NCI-H2171 treated with DMSO at 0.1 percent for 48 hours (cell line): ENCODE data around the gene TMED7.
"Not testable (repeated sequence)": the region's sequence is repeated elsewhere in the genome, so short reads cannot be mapped to it uniquely, and the experiment has no call there.

Experiments
- DNase-seq: peaks from one replicate; lab custom pipeline; 2025; lab: John Stamatoyannopoulos, UW

Gene TMED7

DNA sequence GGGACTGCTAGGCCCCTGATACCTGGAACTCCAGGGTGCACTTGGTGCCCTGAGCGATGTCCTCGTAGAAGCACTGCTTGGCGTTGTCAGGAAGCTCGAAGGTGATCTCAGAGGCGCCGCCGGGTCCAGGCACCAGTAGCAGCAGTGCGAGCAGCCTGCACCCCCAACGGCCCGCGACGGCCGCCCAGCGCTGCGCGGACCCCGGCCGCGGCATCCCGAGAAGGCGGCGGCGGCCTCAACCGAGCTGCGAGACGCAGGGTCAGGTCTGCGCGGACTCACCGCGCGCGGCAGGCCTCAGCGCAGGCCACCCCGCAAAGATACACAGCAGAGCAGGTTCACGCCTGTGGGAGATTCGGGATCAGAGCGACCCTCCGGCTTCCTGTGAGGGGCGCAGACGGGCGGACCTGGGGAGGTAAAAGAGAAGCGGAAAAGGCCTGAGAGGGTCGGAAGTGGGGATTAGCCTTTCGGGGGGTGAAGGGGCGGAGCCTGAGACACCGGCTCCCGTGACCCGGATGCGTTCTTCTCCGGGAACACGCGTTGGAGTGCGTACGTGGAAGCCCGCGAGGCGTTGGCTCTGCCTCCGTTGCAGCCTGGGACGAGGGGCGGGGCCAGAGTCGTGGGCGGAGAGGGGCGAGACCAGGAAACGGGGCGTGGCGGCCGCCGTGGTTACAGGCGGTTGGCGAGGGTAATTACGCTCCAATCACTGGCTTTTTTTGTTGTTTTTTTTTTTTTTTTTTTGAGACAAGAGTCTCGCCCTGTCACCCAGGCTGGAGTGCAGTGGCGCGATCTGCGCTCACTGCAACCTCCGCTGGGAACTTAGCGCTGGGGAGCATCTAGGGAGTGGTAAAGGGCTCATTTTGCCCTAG is at the start of gene TMED7:
TSS of gene TMED7 (minus strand) at position 458 of the 866 bp plus-strand sequence. CDS start at position 214, 244 bp downstream.
- DNase-seq: peak; percentile 89

DNA sequence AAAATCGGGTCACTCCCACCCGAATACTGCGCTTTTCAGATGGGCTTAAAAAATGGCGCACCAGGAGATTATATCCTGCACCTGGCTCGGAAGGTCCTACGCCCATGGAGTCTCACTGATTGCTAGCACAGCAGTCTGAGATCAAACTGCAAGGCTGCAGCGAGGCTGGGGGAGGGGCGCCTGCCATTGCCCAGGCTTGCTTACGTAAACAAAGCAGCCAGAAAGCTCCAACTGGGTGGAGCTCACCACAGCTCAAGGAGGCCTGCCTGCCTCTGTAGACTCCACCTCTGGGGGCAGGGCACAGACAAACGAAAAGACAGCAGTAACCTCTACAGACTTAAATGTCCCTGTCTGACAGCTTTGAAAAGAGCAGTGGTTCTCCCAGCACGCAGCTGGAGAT is 48.9 kb upstream of the TMED7 start:
- DNase-seq: not testable (repeated sequence)

DNA sequence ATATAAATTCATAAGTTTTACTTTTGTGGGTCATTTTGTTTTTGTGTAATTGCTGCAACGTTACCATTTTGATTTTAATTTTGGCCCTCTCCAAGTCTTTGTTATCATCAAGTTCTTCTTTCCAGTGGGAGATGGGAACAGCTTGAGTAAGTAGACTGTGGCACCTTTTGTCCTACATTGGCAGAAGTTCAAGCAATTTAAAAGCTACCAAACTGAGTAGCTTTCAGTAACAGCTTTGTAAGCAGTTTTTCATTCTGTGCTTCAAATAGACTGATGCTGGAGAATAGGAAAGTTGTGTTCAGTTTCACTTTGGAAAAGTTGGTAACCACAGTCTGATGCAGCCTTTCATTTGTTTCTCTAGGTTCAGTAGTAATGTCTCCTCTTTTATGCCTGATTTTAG is 47.8 kb upstream of the TMED7 start:
- DNase-seq: no peak

DNA sequence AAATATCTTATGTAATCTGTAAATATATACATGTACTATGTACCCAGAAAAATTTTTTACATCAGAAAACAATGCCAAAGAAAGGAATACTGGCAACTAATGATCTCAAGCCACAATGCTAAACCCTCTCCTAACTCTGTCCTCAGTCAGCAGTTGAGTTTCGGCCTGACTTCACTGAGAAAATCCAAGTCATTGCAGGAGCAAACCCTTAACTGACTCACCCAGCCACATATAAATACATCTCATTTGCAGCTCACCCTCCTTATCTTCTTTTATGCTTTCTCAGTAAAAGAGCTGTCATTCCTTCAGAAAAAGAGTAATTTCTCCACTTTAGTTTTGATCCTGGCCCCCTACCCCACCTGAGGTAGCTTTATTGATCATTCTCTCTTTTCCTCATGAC is 46.1 kb upstream of the TMED7 start:
- no peak for DNase-seq

DNA sequence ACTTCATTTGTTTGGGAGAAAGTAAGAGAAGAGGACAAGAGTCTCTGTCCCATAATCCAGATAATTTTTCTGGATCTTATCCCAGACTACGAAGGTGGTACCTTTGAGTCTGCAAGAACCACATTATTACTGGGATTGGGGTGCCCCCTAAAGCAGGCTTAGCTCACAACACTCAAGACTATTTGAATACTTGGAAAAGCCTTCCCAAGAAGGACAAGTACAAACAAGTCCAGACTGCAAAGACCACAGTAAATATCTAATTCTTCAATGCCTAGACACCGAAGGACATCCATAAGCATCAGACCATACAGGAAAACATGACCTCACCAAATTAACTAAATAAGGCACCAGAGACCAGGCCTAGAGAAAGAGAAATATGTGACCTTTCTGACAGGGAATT is 40.2 kb upstream of the TMED7 start:
- no peak for DNase-seq

DNA sequence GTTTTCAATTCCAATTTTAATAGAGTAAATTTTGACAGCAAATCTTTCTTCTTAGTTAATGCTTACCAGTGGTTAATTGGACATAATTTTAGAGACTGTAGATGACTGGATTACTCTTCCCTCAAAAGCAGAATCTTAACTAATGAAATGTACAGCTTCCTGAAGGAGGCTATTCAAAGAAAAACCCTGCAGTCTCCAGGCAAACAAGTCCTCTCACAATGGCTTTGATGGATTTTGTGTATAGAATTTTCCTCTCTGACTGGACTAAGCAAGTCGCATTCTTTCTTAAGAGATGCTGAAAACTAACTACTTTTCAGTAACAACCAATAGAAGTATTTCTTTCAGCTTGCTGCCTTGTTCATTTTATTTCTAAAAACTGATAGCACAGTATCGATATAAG is 35.7 kb upstream of the TMED7 start:
- no peak for DNase-seq

DNA sequence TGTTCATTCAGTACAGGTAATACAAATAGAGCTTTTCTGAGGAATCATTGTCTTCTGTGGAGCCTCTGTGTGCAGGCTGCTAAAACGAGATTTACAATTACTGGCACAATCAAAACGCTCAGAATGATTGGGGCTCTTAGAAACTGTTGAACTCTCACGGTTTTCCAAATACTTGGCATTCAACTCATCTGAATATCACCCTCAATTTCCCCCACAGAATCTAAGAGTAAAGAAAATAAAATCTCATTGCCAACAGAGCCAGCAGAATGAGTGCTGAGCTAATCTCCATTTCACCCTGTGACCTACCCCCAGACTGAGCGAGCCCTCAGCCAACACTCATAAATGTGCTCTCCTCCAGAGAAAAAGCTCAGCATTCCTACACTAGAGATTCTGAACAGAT is 35.3 kb upstream of the TMED7 start:
- DNase-seq: no peak

DNA sequence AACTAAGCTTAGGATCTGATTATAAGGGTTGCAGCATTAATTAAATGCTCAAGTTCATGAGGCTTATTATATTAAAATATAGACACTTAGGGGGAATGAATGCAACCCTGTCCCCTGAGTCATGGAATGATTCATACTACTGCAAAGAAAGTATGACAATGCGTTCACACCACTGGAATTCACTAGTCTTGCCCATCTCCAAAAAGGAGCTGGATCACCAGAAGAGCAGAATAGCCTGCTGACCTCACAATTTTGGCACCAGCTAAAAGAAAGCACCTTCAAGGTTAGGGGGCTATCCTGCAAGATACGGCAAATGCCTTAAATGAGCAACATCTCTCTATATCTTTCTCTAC is 32.0 kb upstream of the TMED7 start:
- no peak for DNase-seq

DNA sequence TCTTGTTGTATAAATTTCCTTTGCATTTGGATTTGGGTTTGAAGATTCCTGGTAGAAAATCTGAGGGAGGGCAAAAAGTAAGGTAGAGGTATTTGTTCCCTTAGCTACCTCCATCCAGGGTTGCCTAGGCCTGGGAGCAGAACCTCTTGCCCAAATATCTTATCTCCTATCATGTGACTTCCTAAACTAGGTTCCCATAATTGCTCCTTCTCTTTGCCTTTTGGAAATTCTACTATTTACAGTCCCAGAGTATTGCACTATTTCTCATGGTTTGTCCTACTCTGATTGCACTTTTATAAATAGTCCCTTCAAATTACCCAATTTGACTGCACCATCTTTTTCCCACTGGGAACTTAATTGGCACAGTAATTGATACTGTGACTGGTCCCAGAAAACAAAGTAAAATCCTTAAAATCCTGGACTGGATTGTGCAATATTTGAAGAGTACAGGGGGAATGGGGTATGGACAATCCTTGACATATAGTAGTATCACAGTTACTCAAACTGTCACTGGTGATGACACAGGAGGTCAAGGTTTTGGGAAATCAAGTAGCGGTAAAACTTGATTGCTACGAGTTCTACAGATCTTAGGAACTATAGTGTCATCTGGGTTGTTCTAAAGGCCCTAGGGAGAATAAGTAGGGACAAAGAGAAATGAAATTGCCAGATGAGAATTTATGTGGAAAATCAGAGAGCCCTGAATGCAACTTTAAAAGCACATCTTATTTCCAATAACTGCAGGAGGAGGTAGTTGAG is 31.5 kb upstream of the TMED7 start:
- DNase-seq: no peak

DNA sequence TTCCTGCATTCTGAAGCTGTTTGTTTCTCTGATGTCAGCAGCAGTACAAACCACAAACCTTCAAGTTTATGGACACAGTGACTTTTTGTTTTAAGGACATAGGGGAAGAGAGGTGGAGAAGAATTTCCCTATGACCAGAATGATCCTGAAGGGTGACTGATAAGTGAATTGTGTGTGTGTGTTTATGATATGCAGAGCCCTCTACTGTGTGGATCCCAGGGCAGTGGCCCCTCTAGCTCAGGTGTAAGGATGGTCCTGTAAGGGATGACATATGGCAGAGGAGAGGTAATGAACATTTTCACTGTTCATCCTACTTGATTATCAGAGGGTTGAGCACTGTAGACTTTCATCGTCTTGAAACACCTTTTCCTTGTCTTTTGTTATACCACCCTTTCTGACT is 30.6 kb upstream of the TMED7 start:
- no peak for DNase-seq

DNA sequence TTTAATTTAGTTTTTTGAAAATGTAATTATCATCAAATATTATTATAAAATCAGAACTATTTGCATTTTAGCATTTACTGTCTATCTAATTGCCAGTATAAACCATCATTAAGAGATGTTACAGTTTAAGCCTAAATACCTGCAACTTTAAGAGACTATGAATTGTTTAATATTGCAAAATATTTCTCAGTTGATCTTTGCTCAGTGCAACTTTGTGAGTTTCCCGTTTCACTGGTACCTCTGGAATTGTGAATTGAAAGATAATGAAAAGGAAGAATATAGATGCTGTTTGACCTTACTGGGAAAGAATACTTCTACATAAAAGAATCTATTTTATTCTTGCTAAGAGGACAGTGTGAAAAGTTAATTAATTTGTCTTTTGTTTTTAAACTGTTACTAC is 30.2 kb upstream of the TMED7 start:
- no peak for DNase-seq

DNA sequence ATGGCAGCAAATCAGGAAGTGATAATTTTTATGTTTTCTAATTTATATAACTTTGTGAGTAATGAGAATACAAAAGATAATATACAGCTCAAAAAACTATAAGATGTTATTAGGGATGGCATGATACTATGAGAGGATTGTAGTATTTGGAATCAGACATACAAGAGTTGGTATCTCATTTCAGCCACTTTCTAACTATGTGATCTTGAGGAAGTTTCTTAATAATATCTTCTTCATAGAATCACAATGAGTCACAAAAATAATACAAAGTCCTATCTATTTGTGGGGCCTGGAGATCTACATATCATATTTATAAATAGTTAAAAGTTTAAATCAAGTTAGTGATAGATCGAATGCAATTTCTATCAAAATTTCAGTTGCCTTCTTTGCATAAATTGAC is 23.7 kb upstream of the TMED7 start:
- no peak for DNase-seq

DNA sequence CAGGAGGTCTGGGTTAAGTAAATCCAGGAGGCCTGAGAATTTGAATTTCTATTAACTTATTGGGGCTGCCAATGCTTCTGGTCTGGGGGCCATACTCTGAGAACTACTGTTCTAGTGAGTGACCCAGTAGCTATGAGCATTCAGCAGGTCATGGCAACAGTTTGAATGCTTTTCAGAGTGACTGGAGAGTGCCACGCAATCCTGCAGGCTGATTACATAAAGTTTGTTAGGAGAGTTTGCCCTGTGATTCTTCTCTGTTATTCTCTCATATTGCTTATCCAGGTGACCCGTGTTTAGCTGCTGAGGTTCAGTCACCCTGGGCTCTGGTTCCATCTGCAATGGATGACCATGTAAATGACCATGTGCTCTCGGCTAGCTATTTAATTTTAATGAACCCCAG is 22.2 kb upstream of the TMED7 start:
- DNase-seq: no peak

DNA sequence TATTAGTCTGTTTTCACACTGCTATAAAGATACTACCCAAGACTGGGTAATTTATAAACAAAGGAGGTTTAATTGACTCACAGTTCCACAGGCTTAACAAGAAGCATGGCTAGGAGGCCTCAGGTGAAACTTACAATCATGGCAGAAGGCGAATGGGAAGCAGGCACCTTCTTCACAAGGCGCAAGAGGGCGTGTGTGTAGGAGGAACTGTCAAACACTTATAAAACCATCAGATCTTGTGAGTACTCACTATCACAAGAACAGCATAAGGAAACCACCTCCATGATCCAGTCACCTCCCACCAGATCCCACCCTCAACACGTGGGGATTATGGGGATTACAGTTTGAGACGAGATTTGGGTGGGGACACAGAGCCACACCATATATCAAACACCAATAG is 19.6 kb upstream of the TMED7 start:
- DNase-seq: not testable (repeated sequence)

DNA sequence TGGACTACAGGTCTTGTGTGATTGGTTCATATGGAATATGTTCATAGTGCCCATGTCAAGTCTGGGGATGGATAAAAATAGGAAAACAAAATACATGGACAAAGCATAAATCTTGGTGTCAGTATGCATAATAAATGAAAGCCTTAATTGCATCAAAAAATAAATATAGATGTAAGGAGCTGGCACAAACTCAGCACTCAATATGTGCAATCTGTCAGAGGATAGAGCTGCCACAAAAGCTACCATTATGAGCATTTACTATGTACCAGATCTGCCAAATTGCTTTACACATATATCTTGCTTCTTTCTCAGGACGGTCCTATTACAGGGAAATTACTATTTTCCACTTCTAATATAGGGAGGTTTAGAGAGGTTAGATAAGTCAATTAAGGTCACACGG is 18.2 kb upstream of the TMED7 start:
- no peak for DNase-seq

DNA sequence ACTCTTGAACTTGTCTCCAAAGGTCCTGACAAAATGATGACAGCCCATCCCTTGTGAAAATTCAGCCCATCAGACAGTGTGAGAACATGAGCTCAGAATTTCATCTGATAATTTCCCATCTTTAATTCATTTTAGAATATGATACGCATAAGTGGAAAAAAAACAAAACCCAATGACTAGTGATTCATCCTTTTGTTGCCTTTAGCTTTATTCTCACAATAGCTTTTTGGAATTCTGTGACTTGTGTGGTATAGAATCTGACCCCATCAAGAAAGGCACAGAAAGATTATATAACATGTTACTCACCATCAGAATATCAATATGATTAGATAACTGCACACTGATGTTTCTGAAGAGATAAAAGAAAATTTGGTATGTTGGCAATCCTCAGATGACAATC is 16.1 kb upstream of the TMED7 start:
- DNase-seq: no peak

DNA sequence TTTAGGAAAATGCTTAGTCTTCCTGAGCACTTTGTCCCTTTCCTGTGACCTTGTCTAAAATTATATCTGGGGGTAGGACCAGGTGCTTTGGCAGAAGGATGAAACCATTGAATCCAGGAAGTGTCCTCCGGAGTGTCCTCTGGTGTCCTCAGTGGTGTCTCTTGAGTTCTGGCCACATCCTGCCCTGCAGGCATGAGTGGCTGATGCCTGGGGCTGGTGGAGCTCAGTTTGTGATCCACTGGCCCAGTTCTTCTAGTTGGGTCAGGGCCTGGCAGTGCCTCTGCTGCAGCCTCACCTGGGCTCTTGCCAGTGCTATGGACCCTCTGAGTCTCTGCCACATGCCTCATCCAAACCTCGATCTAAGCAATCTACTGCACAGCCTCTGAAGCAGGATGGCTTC is 14.4 kb upstream of the TMED7 start:
- DNase-seq: no peak

DNA sequence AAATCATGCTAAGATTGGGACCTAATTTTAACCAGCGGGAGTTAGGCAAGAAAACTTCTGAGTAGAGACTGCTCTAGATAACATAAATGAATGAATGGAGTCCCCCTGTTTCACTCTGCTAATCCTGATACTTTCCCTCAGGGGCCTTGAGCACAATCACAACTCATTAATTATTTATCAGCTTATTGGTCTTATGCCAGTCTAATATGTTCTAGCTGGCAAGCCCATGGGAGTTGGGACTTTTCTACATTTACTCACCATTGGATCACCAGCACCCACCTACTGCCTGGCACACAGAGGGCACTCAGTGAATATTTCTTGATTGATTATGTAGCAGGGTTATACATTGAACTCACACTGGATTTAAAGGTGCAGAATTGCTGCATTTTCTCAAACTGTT is 13.5 kb upstream of the TMED7 start:
- no peak for DNase-seq

DNA sequence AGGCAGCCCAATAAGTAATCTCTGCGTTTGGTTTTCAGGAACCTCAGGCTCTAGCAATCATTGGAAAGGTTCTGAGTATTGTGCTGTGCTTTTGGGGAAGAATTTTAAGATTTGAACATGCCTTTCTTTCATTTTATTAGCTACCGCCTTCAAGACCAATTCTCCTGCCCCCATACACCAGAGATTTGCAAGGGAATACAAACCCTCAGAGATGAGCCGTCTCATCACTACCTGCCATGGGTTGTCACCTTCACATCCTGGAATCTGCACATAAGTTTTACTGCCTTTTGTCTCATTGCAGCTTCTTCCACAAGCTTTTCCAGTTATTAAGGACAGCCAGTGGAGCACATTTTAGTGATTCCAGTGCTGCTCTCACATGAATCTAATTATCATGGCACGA is 11.7 kb upstream of the TMED7 start:
- no peak for DNase-seq

DNA sequence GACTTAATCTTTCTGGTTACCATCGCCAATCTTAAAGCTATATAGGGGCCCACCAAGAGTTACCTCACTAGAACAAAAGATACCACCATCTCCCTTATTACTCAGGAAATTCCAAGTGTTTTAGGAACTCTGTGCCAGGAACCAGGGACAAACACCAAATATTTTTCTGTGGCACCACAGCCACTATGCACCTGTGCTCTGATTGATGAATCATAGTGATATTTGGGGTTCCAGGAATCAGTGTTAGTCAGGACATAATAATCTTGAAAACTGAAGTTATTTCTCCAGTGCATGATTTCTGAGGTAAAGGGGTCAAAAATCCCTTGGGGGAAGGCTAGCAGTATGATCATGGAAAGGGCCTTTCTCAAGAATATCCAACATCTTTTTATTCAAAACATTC is 10.2 kb upstream of the TMED7 start:
- DNase-seq: no peak

DNA sequence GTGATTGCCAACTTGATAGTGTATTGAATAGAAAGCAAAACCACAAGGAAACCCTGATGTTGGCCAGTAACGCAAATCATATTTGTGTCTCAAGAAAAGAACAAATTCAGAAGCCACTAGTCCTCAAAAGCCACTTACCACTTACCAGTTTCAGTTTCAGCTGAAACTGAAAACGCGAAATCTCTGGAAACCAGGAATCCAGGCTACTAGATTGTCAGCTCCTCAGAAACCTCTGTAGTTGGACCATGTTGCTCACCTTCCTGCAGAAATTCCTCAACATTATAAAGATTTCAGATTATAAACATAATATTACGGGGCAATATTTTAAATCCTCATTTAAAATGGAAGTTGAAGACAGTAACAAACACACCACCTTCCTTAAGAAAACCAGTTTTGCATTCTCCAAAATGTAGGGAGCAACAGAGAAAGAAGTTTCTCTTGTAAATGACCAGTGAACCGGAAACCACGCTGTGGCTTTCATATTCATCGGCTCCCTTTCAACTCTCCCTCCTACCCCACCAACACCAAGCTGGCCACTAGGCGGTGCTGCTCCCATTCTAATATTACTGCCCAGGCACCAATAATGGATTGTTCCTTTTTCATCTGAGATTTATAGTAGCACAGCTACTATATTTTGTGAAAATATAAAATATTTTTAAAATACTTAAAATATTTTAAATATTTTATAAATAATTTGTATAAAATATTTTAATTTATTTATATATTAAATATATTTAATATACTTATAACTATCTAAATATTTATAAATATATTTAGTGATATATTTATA is 8.7 kb upstream of the TMED7 start:
- peak; percentile 74 for DNase-seq

DNA sequence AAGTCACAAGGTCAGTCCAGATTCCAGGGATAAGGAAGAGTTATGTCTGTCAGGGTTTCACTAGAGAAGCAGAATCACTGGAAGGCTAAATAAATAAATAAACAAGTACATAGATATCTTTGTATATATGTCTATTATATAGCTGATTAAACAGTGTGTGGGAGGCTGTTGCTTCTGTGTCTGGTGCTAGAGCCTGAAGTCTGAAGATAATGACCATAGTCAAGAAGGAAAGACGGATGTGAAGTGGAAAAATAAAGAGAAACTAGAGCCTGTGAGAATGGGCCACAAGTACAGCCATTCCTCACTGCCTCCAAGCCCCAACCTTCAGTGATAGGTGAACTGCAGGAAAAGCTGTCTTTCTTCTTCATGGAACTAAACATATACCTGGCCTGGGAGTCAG is 4.1 kb upstream of the TMED7 start:
- DNase-seq: no peak
